Measurements from ENCODE around the gene TULP1.
A peak's percentile ranks its signal among the peaks of the same experiment; 100 is the strongest.
"Not testable (repeated sequence)": the region's sequence is repeated elsewhere in the genome, so short reads cannot be mapped to it uniquely, and the experiment has no call there.

TULP1 gene

DNA sequence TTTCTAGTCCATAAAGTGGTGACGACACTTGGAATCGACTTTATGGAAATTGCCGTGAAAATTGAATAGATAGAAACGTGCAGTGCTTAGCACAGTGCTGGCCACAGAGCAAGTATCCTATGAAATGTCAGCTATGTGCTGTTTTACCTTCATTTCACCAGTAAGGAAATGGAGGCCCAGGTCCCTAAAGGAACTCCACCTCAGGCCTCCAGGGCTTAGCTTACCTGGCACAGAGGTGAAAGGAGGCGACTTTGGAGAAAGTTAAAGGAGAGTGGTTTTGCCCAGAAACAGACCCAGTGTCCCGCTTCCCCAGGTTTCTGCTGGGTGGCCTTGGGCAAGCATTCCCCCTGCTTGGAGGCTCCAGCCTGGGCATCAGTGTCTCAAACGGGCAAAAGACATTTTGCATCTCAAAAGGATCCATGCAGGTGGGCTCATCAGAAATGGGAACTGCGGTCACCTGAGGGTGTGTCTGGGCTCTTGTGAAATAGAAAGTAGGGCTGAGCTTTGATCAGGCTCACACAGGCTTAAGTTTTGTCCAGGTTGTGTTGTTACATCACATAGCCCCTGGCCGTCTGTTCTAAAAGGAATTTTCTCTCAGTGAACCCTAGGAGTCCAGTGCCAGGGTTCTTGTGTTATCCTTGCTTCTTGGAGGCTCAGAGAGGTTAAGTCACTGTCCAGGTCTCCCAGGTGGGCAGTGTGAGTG is 6.8 kb upstream of the TULP1 start:
- no peak for DNase-seq

GRCh38 chr6:35518566-35519312 is 6.0 kb upstream of the TULP1 start:
- no peak for DNase-seq

- DNase-seq, result peak; percentile 3
Observed at GRCh38 chr6:35517978-35518377, 5.3 kb upstream of the TULP1 start.

DNA sequence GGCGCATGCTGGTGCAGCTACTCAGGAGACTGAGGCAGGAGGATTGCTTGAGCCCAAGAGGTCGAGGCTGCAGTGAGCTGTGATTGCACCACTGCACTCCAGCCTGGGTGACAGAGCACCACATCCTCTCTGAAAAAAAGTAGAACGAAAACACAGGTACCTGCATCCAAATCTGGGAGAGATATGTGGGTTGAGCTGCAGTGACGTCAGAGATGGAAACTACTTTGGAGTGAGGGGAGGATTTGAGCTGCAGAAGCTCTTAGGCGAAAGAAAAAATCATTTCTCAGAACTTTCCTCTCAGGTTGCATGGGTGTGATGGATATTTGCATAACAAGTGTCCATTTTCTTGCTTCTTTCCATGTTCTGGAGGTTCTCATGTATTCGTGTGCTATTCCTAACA is 4.0 kb upstream of the TULP1 start:
- DNase-seq, result no peak

DNA sequence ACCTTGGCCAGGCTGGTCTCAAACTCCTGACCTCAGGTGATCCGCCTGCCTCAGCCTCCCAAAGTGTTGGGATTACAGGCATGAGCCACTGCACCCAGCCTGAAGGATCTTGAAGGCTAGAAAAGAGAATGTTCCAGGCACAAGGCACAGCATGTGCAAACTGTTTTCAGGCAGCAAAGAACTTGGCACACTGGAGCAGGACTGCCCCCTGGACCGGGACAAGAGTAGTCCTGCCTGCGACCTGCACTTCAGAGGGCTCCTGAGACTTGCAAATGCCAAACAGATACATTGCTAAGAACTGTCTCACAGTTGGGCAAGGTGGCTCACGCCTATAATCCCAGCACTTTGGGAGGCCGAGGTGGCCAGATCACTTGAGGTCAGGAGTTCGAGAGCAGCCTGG is 3.2 kb upstream of the TULP1 start:
- not testable (repeated sequence) for DNase-seq

DNA sequence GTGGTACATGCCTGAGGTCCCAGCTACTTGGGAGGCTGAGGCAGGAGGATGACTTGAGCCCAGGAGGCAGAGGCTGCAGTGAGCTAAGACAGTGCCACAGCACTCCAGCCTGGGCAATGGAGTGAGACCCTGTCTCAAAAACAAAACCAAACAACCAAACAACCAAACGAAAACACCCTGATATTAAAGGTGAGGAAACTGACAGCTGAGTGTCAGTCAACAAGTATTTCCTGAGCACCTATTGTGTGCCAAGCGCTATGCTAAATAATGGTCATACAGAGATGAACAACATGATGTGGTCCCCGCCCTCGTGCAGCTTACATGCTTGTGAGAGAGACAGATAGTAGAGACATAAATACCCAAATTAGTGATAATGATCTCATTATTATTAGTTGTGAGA is 1.9 kb upstream of the TULP1 start:
- DNase-seq, result no peak

DNA sequence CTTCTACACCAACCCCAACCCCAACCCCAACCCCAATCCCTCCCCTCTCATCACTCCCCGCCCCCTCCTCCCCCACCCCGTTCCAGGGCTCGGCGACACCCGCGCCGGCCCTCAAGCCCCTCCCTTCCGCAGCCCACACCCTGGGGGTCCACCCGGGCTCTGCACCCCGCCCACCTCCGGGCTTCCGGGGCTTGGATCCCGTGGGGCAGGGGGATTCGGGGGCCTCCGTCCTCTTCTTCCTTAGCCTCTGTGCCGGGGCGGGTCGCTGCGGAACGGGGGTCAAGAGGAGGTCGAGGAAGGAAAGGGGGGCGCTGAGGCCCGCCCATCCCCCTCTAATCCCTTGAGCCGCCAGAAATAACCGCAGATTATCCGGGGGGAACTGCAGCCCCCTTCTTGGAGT is 690 bp downstream of the TULP1 start:
- no peak for DNase-seq

GRCh38 chr6:35511562-35511941 is 1.1 kb downstream of the TULP1 start:
- DNase-seq, result no peak

GRCh38 chr6:35510916-35511561 is 1.7 kb downstream of the TULP1 start:
- no peak for DNase-seq

DNA sequence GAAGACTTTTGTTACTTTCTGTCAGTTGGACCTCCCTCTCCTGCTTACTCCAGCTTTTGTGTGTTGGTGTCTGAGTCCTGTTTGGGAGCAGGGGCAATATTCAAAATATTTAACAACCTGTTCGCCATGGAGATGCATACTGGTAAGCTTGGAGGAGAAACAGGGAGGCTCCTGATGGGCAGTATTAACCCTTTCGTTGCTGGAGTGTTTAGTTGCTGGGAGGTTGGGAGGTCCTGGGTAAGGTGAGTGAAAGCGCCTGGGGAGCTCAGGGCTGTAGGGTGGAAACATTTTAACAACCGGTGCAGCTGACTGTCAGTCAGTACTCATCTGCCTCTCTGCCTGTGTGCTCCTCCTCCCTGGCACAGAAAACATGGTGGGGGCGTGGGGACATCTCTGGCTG is 4.2 kb downstream of the TULP1 start:
- no peak for DNase-seq

- DNase-seq, result no peak
Observed at GRCh38 chr6:35508027-35508426, 4.7 kb downstream of the TULP1 start.

DNA sequence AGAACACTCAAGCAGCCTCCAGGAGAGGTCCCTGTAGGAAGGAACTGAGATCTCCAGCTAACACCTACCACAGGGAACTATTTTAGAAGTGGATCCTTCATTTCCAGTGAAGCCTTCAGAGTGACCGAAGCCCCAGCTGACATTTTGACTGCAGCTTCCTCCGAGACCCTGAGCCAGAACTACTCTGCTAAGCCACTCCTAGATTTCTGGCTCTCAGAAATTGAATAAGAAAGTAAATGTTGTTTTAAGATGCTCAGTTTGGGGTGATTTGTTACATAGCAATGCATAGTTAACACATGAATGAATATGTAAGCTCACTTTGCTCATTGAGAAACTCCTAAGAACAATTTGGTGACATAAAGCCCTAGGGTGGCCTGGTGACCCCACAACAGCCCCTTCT is 5.5 kb downstream of the TULP1 start:
- DNase-seq, result no peak

DNA sequence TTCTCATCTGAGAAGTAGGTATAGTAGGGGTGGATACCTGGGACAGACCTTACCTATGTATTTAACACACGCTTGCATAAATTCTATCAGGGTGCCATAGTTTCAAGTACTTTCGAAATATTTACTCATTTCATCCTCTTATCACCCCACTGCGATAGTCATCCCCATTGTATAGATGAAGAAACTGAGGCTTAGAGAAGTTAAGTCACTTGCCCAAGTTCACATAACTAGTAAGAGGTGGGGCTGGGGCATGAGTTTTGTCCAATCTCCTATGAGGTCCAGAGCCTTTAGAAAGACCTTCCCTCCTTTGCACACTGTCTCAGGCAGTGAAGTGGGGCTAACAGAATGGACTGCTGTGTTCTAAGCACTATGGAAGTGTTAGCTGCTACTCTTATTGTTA is 6.2 kb downstream of the TULP1 start:
- no peak for DNase-seq

- no peak for DNase-seq
Observed at GRCh38 chr6:35505999-35506412, 6.7 kb downstream of the TULP1 start.

DNA sequence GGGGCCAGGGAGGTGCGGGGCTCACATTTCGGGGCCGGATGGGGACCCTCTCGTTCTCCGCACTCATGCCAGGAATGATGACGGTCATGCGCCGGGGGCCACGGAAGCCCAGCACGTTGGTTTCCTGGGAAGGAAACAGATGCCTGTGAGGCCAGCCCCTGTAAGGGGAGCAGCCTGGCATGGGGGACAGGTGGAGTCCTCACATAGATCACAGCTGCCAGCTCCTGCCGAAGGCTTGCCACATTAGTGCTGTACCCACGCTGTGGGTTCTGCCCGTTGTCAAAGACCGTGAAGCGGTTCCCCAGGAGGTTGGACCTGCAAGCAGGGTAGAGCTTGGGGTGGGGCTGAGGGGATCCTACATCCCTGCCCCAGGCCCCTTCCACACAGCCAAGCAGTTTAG is 9.2 kb downstream of the TULP1 start:
- no peak for DNase-seq

DNA sequence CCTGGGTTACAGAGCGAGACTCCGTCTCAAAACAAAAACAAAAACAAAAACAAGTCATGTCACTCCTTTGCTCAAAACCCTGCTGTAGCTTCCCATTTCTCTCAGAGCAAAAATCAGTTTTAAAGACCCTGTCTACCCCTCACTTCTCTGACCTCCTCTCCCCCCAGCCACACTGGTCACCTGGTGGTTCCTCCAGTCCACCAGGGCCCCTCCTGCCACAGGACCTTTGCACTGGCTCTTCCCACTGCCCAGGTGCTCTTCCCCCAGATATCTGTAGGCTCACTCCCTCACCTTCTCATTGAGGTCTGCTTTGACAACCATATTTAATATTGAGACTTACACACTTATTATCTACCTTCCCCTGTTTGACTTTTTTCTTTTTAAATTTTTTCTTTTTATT is 10.9 kb downstream of the TULP1 start:
- no peak for DNase-seq

DNA sequence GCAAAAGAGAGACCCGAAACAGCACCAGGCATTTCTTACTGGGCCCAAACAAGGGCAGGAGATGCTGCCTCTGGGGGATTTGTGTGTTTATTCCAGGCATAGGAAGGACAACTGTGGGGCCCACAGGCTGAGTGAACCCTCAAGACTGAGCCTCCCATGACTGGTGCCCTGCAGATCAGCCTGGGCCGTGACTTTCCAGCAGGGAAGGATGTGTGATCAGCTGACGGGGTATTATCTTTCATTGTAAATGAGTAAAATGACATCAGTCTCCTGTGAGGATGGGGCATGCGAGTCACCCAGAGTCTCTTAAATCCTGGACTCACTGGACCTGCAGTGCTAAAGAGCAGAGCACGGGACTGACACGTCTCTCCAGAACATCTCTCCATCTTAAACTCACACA is 11.9 kb downstream of the TULP1 start:
- peak; percentile 18 for DNase-seq

- no peak for DNase-seq
Observed at GRCh38 chr6:35499372-35499771, 13.3 kb downstream of the TULP1 start.

- DNase-seq, result no peak
Observed at GRCh38 chr6:35498422-35499067, 14.2 kb downstream of the TULP1 start.

DNA sequence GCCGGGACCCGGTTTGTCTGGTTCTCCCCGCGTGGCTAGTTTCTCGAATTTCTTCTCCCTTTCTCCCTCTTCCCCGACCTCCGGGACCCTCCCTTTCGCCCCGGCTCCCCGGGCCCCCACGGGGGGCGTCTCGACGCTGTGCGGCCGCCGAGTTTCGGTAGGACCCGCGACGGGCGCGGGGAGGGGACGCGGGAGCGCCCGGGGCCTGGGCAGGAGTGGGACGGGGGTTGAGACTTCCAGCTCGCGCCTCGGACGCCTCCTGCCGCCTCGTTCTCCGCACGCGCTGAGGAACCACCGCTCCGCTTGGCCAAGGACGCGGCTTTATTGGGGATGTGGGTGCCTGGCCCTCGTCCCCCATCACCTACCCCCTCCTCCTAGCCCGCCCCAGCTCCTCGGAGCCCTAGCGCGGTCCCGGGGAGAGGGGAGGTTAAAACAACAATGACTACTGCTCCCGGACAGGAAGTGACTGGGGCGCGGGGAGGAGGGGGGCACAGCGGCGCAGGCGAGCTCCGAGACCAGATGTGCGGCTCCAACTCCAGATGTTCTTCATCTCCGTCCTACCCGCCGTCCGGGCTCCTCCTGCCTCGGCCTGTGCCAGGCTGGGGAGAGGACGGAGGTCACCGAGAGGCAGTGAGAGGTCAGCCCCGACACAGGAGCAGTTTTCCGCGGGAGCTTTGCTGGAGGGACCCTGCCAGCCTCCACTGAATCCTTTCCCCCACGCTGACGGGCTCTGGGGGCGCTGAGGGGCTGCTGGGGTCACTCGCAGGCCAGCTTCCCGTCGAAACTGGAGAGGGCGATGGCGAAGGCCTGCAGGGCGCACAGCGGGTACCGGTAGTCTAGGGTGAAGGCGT is 14.9 kb downstream of the TULP1 start:
- no peak for DNase-seq

- peak; percentile 13 for DNase-seq
Observed at GRCh38 chr6:35496841-35497570, 15.7 kb downstream of the TULP1 start, which contains the start of gene TEAD3. Gene TEAD3, minus strand, starts transcription at chr6:35497079.

Data from inflammatory macrophage treated with lipopolysaccharide for 4 hours (primary cell).